ENCODE measurements around the gene RAI14.
"Not testable (repeated sequence)": the region's sequence is repeated elsewhere in the genome, so short reads cannot be mapped to it uniquely, and the experiment has no call there.

Gene RAI14

GRCh38 chr5:34822956-34823715, 167.0 kb downstream of the RAI14 start:
- no peak for DNase-seq (ENCODE audit: low spot score)

- DNase-seq (ENCODE audit: low spot score): no peak
Observed at GRCh38 chr5:34826347-34826746, 170.2 kb downstream of the RAI14 start.

- no peak for DNase-seq (ENCODE audit: low spot score)
Observed at GRCh38 chr5:34827588-34828506, 171.7 kb downstream of the RAI14 start.

GRCh38 chr5:34830827-34831226, 174.7 kb downstream of the RAI14 start:
- not testable (repeated sequence) for DNase-seq (ENCODE audit: low spot score)

- no peak for DNase-seq (ENCODE audit: low spot score)
Observed at GRCh38 chr5:34831303-34831702, 175.2 kb downstream of the RAI14 start.

- no peak for DNase-seq (ENCODE audit: low spot score)
Observed at GRCh38 chr5:34832568-34832967, 176.4 kb downstream of the RAI14 start.

- DNase-seq (ENCODE audit: low spot score): no peak
Observed at GRCh38 chr5:34833090-34833489, 177.0 kb downstream of the RAI14 start.

GRCh38 chr5:34833976-34834793, 178.1 kb downstream of the RAI14 start:
- DNase-seq (ENCODE audit: low spot score): no peak

GRCh38 chr5:34834794-34835089, 178.6 kb downstream of the RAI14 start:
- no peak for DNase-seq (ENCODE audit: low spot score)

- DNase-seq (ENCODE audit: low spot score): no peak
Observed at GRCh38 chr5:34835664-34836063, 179.5 kb downstream of the RAI14 start.

- peak; percentile 91 for DNase-seq (ENCODE audit: low spot score)
Observed at GRCh38 chr5:34838785-34839714, 182.9 kb downstream of the RAI14 start, which contains the start of gene TTC23L. TTC23L (plus strand) TSS chr5:34839164; CDS start chr5:34840672, 1,508 bp downstream.

- DNase-seq (ENCODE audit: low spot score): no peak
Observed at GRCh38 chr5:34841816-34842215, 185.7 kb downstream of the RAI14 start.

GRCh38 chr5:34842554-34842953, 186.4 kb downstream of the RAI14 start:
- no peak for DNase-seq (ENCODE audit: low spot score)

- DNase-seq (ENCODE audit: low spot score): no peak
Observed at GRCh38 chr5:34843497-34843896, 187.4 kb downstream of the RAI14 start.

- DNase-seq (ENCODE audit: low spot score): no peak
Observed at GRCh38 chr5:34844106-34844505, 188.0 kb downstream of the RAI14 start.

- DNase-seq (ENCODE audit: low spot score): no peak
Observed at GRCh38 chr5:34844999-34845398, 188.9 kb downstream of the RAI14 start.

GRCh38 chr5:34847056-34847455, 190.9 kb downstream of the RAI14 start:
- no peak for DNase-seq (ENCODE audit: low spot score)

GRCh38 chr5:34847552-34847951, 191.4 kb downstream of the RAI14 start:
- no peak for DNase-seq (ENCODE audit: low spot score)

- no peak for DNase-seq (ENCODE audit: low spot score)
Observed at GRCh38 chr5:34848230-34848629, 192.1 kb downstream of the RAI14 start.

GRCh38 chr5:34849253-34849652, 193.1 kb downstream of the RAI14 start:
- no peak for DNase-seq (ENCODE audit: low spot score)
